Heart left ventricle (tissue), 13 donors: ENCODE measurements around the gene PCNX3.

Experiments
- CTCF ChIP-seq, 12 donors: fragments of 200-600 bp; sonication (generic) in 4 of 12; IDR thresholded peaks; one replicate each; pipeline versions ENCODE4 v1.5.0 to v1.8.0; 2018 to 2022; ENCODE audit warnings: antibody characterized with exemption in 12 of 12, mild to moderate bottlenecking in 5 of 12
- POLR2A ChIP-seq, 2 donors: fragments of 450-650 bp; IDR thresholded peaks; one replicate each; pipeline ENCODE4 v1.6.1; 2017; ENCODE audit warnings: antibody characterized with exemption in 2 of 2, mild to moderate bottlenecking in 2 of 2, moderate library complexity in 2 of 2
- donor health status: ischemic (EF 13 %, LVEDD 7.1; RV severe dilation, severe dysfunction).
- donor health status: DM: no; HTN: yes; CAD: no.
- donor health status: DM: no; HTN: no; CAD: no.
- donor health status: ischemic (EF 25% LVEDD 6.9; RV normal size, moderate dysfunction).
- donor health status: ischemic (EF 25% LVEDD 5.7; RV mildly dilated, moderate dysfunction).
- donor health status: ischemic (EF 35%, LVEDD 5.7; RV mildly dilated, moderate dysfunction).
- donor health status: nonischemic (EF 11% LVEDD 7.7; RV severe dilation, severe dysfunction).
- donor health status: DM: yes; HTN: yes; CAD: no.
- donor health status: PGD.
- donor health status: ischemic (EF 29% LVEDD 5.4; RV normal size, mild dysfunction).
- donor health status: nonischemic (EF 23%, LVEDD 6.1; RV moderate dilation, normal function).

GRCh38 chr11:65611758-65612603, 3.6 kb upstream of the PCNX3 start:
- TF ChIP-seq CTCF (IDR thresholded peaks at IDR 0.05), result no peak
- no peak for TF ChIP-seq POLR2A (IDR thresholded peaks at IDR 0.05)
